Hepatocyte (in vitro differentiated cells): ENCODE results near the gene GOLGA2. TPM values are rescaled to one million over a fixed set of nuclear protein-coding genes. Genes with fewer than 3 reads are reported as not detected.

Experiments
- DNase-seq: peaks from one replicate; pipeline ENCODE4 v3.0.0-alpha.2; 2016; ENCODE audit warnings: low spot score
- H2AFZ ChIP-seq: fragments of 200-600 bp; sonication (generic); 2 replicates; pipeline ENCODE4 v1.6.0; 2016; ENCODE audit warnings: antibody characterized with exemption, mild to moderate bottlenecking
- H3K27ac ChIP-seq: fragments of 200-600 bp; sonication (generic); 2 replicates; pipeline ENCODE4 v1.5.1; 2016; ENCODE audit warnings: mild to moderate bottlenecking
- H3K27me3 ChIP-seq: fragments of 200-600 bp; sonication (generic); 2 replicates; pipeline ENCODE4 v1.6.1; 2016
- H3K36me3 ChIP-seq: fragments of 200-600 bp; sonication (generic); replicated peaks from 2 replicates; pipeline ENCODE4 v1.5.1; 2016; ENCODE audit warnings: low read depth; ENCODE audit not compliant: insufficient read depth
- H3K4me1 ChIP-seq: fragments of 200-600 bp; sonication (generic); 2 replicates; pipeline ENCODE4 v1.5.1; 2016; ENCODE audit warnings: mild to moderate bottlenecking, moderate library complexity; ENCODE audit not compliant: insufficient read depth
- H3K4me2 ChIP-seq: fragments of 200-600 bp; sonication (generic); 2 replicates; pipeline ENCODE4 v1.6.0; 2016
- H3K4me3 ChIP-seq: fragments of 200-600 bp; sonication (generic); 2 replicates; pipeline ENCODE4 v1.5.1; 2016; ENCODE audit warnings: mild to moderate bottlenecking
- H3K79me2 ChIP-seq: fragments of 200-600 bp; sonication (generic); 2 replicates; pipeline ENCODE4 v1.6.0; 2017; ENCODE audit warnings: mild to moderate bottlenecking
- H3K9me2 ChIP-seq: fragments of 200-600 bp; sonication (generic); replicated peaks from 2 replicates; pipeline ENCODE4 v1.6.0; 2017; ENCODE audit warnings: mild to moderate bottlenecking; ENCODE audit not compliant: insufficient read depth
- H3K9me3 ChIP-seq: fragments of 200-600 bp; sonication (generic); 2 replicates; pipeline ENCODE4 v1.5.1; 2016; ENCODE audit warnings: low read depth, mild to moderate bottlenecking
- H4K20me1 ChIP-seq: fragments of 200-600 bp; sonication (generic); 2 replicates; pipeline ENCODE4 v1.6.0; 2016; ENCODE audit warnings: mild to moderate bottlenecking; ENCODE audit not compliant: insufficient read depth, poor library complexity, severe bottlenecking
- EZH2 ChIP-seq: fragments of 200-600 bp; sonication (generic); IDR thresholded peaks from 2 replicates; pipeline ENCODE4 v1.6.1; 2016; ENCODE audit warnings: antibody characterized with exemption, mild to moderate bottlenecking, borderline replicate concordance
- EZH2phosphoT487 ChIP-seq: fragments of 200-600 bp; sonication (generic); IDR thresholded peaks from one replicate; pipeline ENCODE4 v1.6.1; 2018; ENCODE audit warnings: antibody characterized with exemption, mild to moderate bottlenecking, low read depth, moderate library complexity; ENCODE audit not compliant: unreplicated experiment, severe bottlenecking
- WGBS: methylation state at CpG from one replicate; pipeline ENCODE4 v1.1.6; 2016; ENCODE audit warnings: low lambda C conversion rate; ENCODE audit errors: missing lambda C conversion rate; 5-methylcytosine and 5-hydroxymethylcytosine counted together
- polyA plus RNA-seq: library from polyadenylated mRNA; unstranded; fragments of >200 nt; fragmentation: Nextera tagmentation; extraction: Ambion mirVana; gene quantifications from 2 replicates; pipeline ENCODE4 v1.2.1, GENCODE V29; 2016
- total RNA-seq: library from RNA; depleted of rRNA; stranded (reverse); fragments of >200 nt; gene quantifications from 2 replicates; pipeline ENCODE4 v1.2.3, GENCODE V29; 2014
- TF ChIP-seq, protein P1 (sequence below): fragments of 200-600 bp; sonication (generic); IDR thresholded peaks from 2 replicates; pipeline ENCODE4 v1.5.1; 2016; ENCODE audit warnings: antibody characterized with exemption, mild to moderate bottlenecking; ENCODE audit not compliant: poor library complexity

GOLGA2 gene
- total and polyA plus RNA-seq, 2 experiments from 2014 or later: 37.6 to 79.9 TPM

DNA sequence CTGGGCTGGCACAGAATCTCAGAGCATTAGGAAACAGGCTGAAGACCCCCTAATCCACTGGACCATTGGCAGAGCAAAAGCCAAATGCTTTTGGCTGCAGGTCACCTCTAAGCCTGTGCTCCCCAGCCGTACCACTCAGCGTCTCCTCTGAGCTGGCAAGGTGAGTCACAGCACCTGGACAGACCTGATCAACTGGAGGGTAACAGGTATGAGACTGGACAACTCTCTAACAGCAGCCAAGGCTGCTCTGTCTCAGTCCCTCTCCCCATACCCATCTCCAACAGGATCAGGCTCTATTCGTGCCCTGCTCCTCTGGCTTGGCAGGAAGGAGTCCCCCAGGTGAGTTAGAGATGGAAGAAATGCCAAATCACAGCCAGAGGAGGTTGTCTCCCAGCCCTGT, 4.7 kb downstream of the GOLGA2 start:
- Histone ChIP-seq H2AFZ (no peak overlapping the region), H3K9me2 (no peaks in the 10 kb centered on the region), H3K36me3 (no peaks in the 10 kb centered on the region), H4K20me1 (peaks cover 6% of the 10 kb centered on the region), H3K4me1 (peaks cover 11% of the 10 kb centered on the region), H3K4me2 (no peak overlapping the region), H3K4me3 (no peak overlapping the region), H3K9me3 (no peaks in the 10 kb centered on the region), H3K27me3 (no peaks in the 10 kb centered on the region), H3K79me2 (peaks cover 43% of the 10 kb centered on the region), H3K27ac (no peak overlapping the region)
- no peak for DNase-seq
- TF ChIP-seq EZH2 (no peak), EZH2phosphoT487 (no peak)
- TF ChIP-seq, protein P1, sequence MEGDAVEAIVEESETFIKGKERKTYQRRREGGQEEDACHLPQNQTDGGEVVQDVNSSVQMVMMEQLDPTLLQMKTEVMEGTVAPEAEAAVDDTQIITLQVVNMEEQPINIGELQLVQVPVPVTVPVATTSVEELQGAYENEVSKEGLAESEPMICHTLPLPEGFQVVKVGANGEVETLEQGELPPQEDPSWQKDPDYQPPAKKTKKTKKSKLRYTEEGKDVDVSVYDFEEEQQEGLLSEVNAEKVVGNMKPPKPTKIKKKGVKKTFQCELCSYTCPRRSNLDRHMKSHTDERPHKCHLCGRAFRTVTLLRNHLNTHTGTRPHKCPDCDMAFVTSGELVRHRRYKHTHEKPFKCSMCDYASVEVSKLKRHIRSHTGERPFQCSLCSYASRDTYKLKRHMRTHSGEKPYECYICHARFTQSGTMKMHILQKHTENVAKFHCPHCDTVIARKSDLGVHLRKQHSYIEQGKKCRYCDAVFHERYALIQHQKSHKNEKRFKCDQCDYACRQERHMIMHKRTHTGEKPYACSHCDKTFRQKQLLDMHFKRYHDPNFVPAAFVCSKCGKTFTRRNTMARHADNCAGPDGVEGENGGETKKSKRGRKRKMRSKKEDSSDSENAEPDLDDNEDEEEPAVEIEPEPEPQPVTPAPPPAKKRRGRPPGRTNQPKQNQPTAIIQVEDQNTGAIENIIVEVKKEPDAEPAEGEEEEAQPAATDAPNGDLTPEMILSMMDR: no peak
- WGBS: 89% methylated on average over 3 of the region's 3 CpGs

DNA sequence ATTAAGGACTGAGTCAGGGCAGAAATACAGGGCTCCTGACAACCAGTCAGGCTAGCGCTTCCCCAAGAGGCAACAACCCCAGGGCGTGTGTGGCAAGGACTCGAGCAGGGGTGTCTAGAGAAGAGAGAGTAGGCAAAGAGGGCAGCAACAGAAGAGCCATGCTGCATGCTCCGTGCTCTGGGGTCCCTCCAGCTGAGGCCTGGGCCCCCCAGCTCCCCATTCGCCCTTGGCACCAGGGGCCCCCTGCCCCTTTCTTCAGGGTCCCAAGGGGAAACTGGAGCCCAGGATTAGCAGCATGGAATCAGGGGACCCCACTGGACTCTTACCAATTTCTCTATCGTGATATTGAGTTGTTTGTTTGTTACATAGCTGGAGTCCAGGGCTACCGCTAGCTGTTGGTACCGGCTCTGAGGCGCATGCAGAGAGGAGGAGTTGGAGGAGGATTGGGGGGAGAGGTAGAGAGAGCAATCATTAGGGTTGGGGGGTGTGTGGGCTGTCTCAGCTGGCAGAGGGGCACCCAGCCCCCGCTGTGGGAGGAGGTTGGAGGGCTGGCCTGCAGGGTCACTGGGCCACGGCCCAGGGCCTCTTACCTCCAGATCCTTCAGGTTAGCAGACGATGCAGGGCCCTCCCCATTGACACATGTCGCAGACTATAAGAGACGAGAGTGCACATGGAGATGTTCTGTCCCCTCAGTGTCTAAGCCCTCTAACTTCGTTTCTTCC, 8.8 kb downstream of the GOLGA2 start:
- WGBS: 92% methylated on average over 15 of the region's 15 CpGs
- Histone ChIP-seq H3K9me3 (no peaks in the 10 kb centered on the region), H3K27ac (no peak overlapping the region), H3K4me3 (no peak overlapping the region), H3K36me3 (no peaks in the 10 kb centered on the region), H3K27me3 (no peaks in the 10 kb centered on the region), H2AFZ (no peak overlapping the region), H4K20me1 (no peaks in the 10 kb centered on the region), H3K4me1 (no peaks in the 10 kb centered on the region), H3K79me2 (peaks cover 8% of the 10 kb centered on the region), H3K4me2 (no peak overlapping the region), H3K9me2 (no peaks in the 10 kb centered on the region)
- TF ChIP-seq EZH2phosphoT487 (no peak), EZH2 (no peak)
- TF ChIP-seq, protein P1: no peak
- no peak for DNase-seq

DNA sequence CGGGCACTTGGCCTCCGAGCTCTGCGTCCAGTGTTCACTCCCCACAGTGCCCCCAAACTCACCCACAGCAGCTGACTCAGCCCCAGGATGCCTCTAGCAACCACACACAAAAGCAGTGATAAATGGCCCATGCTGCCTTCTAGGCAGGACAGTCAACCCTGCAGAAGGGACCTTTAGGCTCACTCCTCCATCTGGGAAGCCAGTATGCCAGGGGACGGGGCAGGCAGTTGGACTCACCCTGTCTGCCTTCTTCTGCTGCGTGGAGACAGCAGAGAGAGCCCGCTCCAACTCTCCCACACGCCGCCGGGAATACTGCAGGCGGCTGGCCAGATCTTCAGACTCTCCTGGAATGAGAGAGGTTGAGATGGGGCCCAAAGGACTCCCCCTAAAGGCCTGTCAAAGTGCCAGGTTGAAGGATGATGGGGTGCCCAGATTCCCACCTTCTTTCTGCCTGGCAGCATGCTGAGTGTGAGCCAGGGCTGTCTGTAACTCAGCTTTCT, 10.4 kb downstream of the GOLGA2 start:
- no peaks in the 10 kb centered on the region for H3K9me3 ChIP-seq
- peaks cover 3% of the 10 kb centered on the region for H3K36me3 ChIP-seq
- H2AFZ ChIP-seq: no peak overlapping the region
- no peak for DNase-seq
- peaks cover 2% of the 10 kb centered on the region for H3K79me2 ChIP-seq
- TF ChIP-seq, protein P1: no peak
- TF ChIP-seq EZH2 (no peak), EZH2phosphoT487 (no peak)
- H3K27me3 ChIP-seq: no peaks in the 10 kb centered on the region
- no peak overlapping the region for H3K4me3 ChIP-seq
- H3K4me1 ChIP-seq: no peaks in the 10 kb centered on the region
- no peaks in the 10 kb centered on the region for H4K20me1 ChIP-seq
- no peaks in the 10 kb centered on the region for H3K9me2 ChIP-seq
- no peak overlapping the region for H3K4me2 ChIP-seq
- 93% methylated on average over 10 of the region's 10 CpGs for WGBS
- H3K27ac ChIP-seq: no peak overlapping the region
